RPMI8226 (cell line): ENCODE data around the gene CNNM4.

Experiments used
- DNase-seq: peaks from one replicate; pipeline ENCODE4 v3.0.0-alpha.2; 2015

CNNM4 gene

GRCh38 chr2:96837575-96837974 is 76.9 kb downstream of the CNNM4 start:
- DNase-seq, result no peak

GRCh38 chr2:96838345-96839292 is 77.9 kb downstream of the CNNM4 start:
- DNase-seq, result no peak

- DNase-seq, result no peak
Measured at GRCh38 chr2:96839293-96839874, 78.7 kb downstream of the CNNM4 start.

- DNase-seq, result no peak
Measured at GRCh38 chr2:96839875-96840850, 79.5 kb downstream of the CNNM4 start.

GRCh38 chr2:96841701-96842495 is 81.2 kb downstream of the CNNM4 start:
- no peak for DNase-seq

- DNase-seq, result peak; percentile 45
Measured at GRCh38 chr2:96842600-96842999, 81.9 kb downstream of the CNNM4 start.

- DNase-seq, result no peak
Measured at GRCh38 chr2:96843538-96844268, 83.0 kb downstream of the CNNM4 start, which contains the start of gene ANKRD23. Gene ANKRD23 (minus strand): TSS chr2:96844021. CDS start chr2:96843992, 29 bp downstream.

- DNase-seq, result no peak
Measured at GRCh38 chr2:96844405-96844808, 83.7 kb downstream of the CNNM4 start.

- no peak for DNase-seq
Measured at GRCh38 chr2:96846825-96847224, 86.1 kb downstream of the CNNM4 start.

GRCh38 chr2:96847586-96847985 is 86.9 kb downstream of the CNNM4 start:
- peak; percentile 97 for DNase-seq

GRCh38 chr2:96848264-96848663 is 87.6 kb downstream of the CNNM4 start:
- DNase-seq, result peak; percentile 36

- DNase-seq, result no peak
Measured at GRCh38 chr2:96852667-96853066, 92.0 kb downstream of the CNNM4 start.

GRCh38 chr2:96853321-96853720 is 92.6 kb downstream of the CNNM4 start:
- DNase-seq, result no peak

- DNase-seq, result peak; percentile 91
Measured at GRCh38 chr2:96856776-96857666, 96.3 kb downstream of the CNNM4 start.

GRCh38 chr2:96857667-96858372 is 97.1 kb downstream of the CNNM4 start, which contains the start of gene ANKRD39:
Gene ANKRD39 (minus strand): TSS chr2:96858016. CDS start chr2:96857987, 29 bp downstream.
- DNase-seq, result peak; percentile 99

- DNase-seq, result no peak
Measured at GRCh38 chr2:96859099-96859649, 98.5 kb downstream of the CNNM4 start.

GRCh38 chr2:96859681-96860064 is 99.0 kb downstream of the CNNM4 start:
- DNase-seq, result no peak

- no peak for DNase-seq
Measured at GRCh38 chr2:96860065-96861029, 99.6 kb downstream of the CNNM4 start.
